Neural progenitor cell (in vitro differentiated cells): ENCODE data around the gene LRRC36. TPM values are rescaled to one million over a fixed set of nuclear protein-coding genes. Genes with fewer than 3 reads are reported as not detected.

Experiments used
- DNase-seq: peaks from one replicate; pipeline ENCODE4 v3.0.0-alpha.2; 2016; ENCODE audit warnings: low spot score
- H2AFZ ChIP-seq: fragments of 200-600 bp; sonication (generic); replicated peaks from 2 replicates; pipeline ENCODE4 v1.6.1; 2016; ENCODE audit warnings: antibody characterized with exemption
- H3F3A ChIP-seq: fragments of 200-600 bp; sonication (generic); 2 replicates; pipeline ENCODE4 v1.6.1; 2016; ENCODE audit warnings: antibody characterized with exemption, low read depth
- H3K27ac ChIP-seq: fragments of 200-600 bp; sonication (generic); 2 replicates; pipeline ENCODE4 v1.5.1; 2016; ENCODE audit warnings: mild to moderate bottlenecking
- H3K27me3 ChIP-seq: fragments of 200-600 bp; sonication (generic); 2 replicates; pipeline ENCODE4 v1.6.1; 2016; ENCODE audit warnings: mild to moderate bottlenecking, moderate library complexity
- H3K36me3 ChIP-seq: fragments of 200-600 bp; sonication (generic); 2 replicates; pipeline ENCODE4 v1.5.1; 2016
- H3K4me1 ChIP-seq: fragments of 200-600 bp; sonication (generic); 2 replicates; pipeline ENCODE4 v1.6.1; 2016; ENCODE audit warnings: mixed run types
- H3K4me2 ChIP-seq: fragments of 200-600 bp; sonication (generic); 2 replicates; pipeline ENCODE4 v1.6.1; 2016
- H3K4me3 ChIP-seq: fragments of 200-600 bp; sonication (generic); 2 replicates; pipeline ENCODE4 v1.5.1; 2016
- H3K79me2 ChIP-seq: fragments of 200-600 bp; sonication (generic); 2 replicates; pipeline ENCODE4 v1.6.1; 2016; ENCODE audit warnings: low read depth
- H3K9ac ChIP-seq: fragments of 200-600 bp; sonication (generic); 2 replicates; pipeline ENCODE4 v1.6.1; 2016
- H3K9me3 ChIP-seq: fragments of 200-600 bp; sonication (generic); 2 replicates; pipeline ENCODE4 v1.5.1; 2016; ENCODE audit warnings: low read depth
- H4K20me1 ChIP-seq: fragments of 200-600 bp; sonication (generic); 2 replicates; pipeline ENCODE4 v1.6.1; 2016; ENCODE audit warnings: low read depth
- H3K27ac Mint-ChIP-seq: 3 replicates; pipeline ENCODE4 v1.8.0; 2021; ENCODE audit warnings: mixed read lengths
- H3K27me3 Mint-ChIP-seq: 2 replicates; pipeline ENCODE4 v1.8.0; 2022; ENCODE audit warnings: low read depth, mild to moderate bottlenecking, inconsistent platforms, moderate library complexity, mixed read lengths; ENCODE audit not compliant: insufficient read depth
- H3K36me3 Mint-ChIP-seq: 3 replicates; pipeline ENCODE4 v1.8.0; 2021; ENCODE audit warnings: mixed read lengths
- H3K4me1 Mint-ChIP-seq: 3 replicates; pipeline ENCODE4 v1.8.0; 2021; ENCODE audit warnings: mixed read lengths
- H3K4me3 Mint-ChIP-seq: 3 replicates; pipeline ENCODE4 v1.8.0; 2021; ENCODE audit warnings: mild to moderate bottlenecking, moderate library complexity, mixed read lengths
- H3K9me3 Mint-ChIP-seq: 3 replicates; pipeline ENCODE4 v1.8.0; 2020; ENCODE audit warnings: mixed read lengths
- CTCF ChIP-seq: fragments of 200-600 bp; sonication (generic); IDR thresholded peaks from 2 replicates; pipeline ENCODE4 v1.5.1; 2017; ENCODE audit warnings: antibody characterized with exemption, mild to moderate bottlenecking
- EZH2 ChIP-seq: fragments of 200-600 bp; sonication (generic); IDR thresholded peaks from 2 replicates; pipeline ENCODE4 v1.6.1; 2017; ENCODE audit warnings: antibody characterized with exemption, mild to moderate bottlenecking, moderate library complexity
- EZH2phosphoT487 ChIP-seq: fragments of 200-600 bp; sonication (generic); IDR thresholded peaks from 2 replicates; pipeline ENCODE4 v1.6.1; 2017; ENCODE audit warnings: antibody characterized with exemption
- total RNA-seq: library from RNA; depleted of rRNA; stranded (reverse); fragments of >200 nt; gene quantifications from 2 replicates; pipeline ENCODE4 v1.2.3, GENCODE V29; 2015; ENCODE audit warnings: low replicate concordance

Gene LRRC36
- total RNA-seq, 1 donor from 2014 or later: not detected

GRCh38 chr16:67407788-67408452 is 81.3 kb downstream of the LRRC36 start:
- no peak for DNase-seq
- H3K27ac ChIP-seq: no peak overlapping the region
- H3K4me2 ChIP-seq: no peak overlapping the region

GRCh38 chr16:67409631-67410030 is 83.0 kb downstream of the LRRC36 start:
- peaks cover 16% of the 10 kb centered on the region for H3K4me1 Mint-ChIP-seq
- peaks cover 3% of the 10 kb centered on the region for H3K27me3 Mint-ChIP-seq
- no peak overlapping the region for H3K27ac Mint-ChIP-seq
- Histone ChIP-seq H3K4me2 (no peak overlapping the region), H3F3A (no peaks in the 10 kb centered on the region), H4K20me1 (no peaks in the 10 kb centered on the region), H3K9ac (no peak overlapping the region), H3K79me2 (no peaks in the 10 kb centered on the region), H2AFZ (no peak overlapping the region), H3K36me3 (no peaks in the 10 kb centered on the region), H3K9me3 (no peaks in the 10 kb centered on the region), H3K27me3 (no peaks in the 10 kb centered on the region), H3K27ac (no peak overlapping the region), H3K4me1 (no peaks in the 10 kb centered on the region), H3K4me3 (no peak overlapping the region)
- H3K4me3 Mint-ChIP-seq: no peak overlapping the region
- DNase-seq: no peak
- no peaks in the 10 kb centered on the region for H3K9me3 Mint-ChIP-seq
- peaks cover 5% of the 10 kb centered on the region for H3K36me3 Mint-ChIP-seq
- no peak for TF ChIP-seq EZH2
- TF ChIP-seq CTCF: no peak
- TF ChIP-seq EZH2phosphoT487: no peak

More at GRCh38 chr16:67407788-67408452, 81.3 kb downstream of the LRRC36 start:
- no peaks in the 10 kb centered on the region for H3K79me2 ChIP-seq
- Mint-ChIP-seq H3K27me3 (peaks cover 3% of the 10 kb centered on the region), H3K4me3 (peak overlapping the region; percentile 27), H3K4me1 (peaks cover 16% of the 10 kb centered on the region), H3K36me3 (peaks cover 6% of the 10 kb centered on the region), H3K27ac (no peak overlapping the region), H3K9me3 (no peaks in the 10 kb centered on the region)
- no peaks in the 10 kb centered on the region for H3K27me3 ChIP-seq
- H3K9ac ChIP-seq: no peak overlapping the region
- H3K9me3 ChIP-seq: no peaks in the 10 kb centered on the region
- no peaks in the 10 kb centered on the region for H4K20me1 ChIP-seq
- H3K4me3 ChIP-seq: no peak overlapping the region
- TF ChIP-seq CTCF: no peak
- no peak for TF ChIP-seq EZH2phosphoT487
- no peak for TF ChIP-seq EZH2
- H3F3A ChIP-seq: no peaks in the 10 kb centered on the region
- H3K4me1 ChIP-seq: no peaks in the 10 kb centered on the region
- no peak overlapping the region for H2AFZ ChIP-seq
- no peaks in the 10 kb centered on the region for H3K36me3 ChIP-seq

GRCh38 chr16:67411339-67411738 is 84.7 kb downstream of the LRRC36 start:
- H3K27me3 Mint-ChIP-seq: peaks cover 2% of the 10 kb centered on the region
- Histone ChIP-seq H3K79me2 (no peaks in the 10 kb centered on the region), H3K4me2 (no peak overlapping the region), H3K4me1 (no peaks in the 10 kb centered on the region), H2AFZ (no peak overlapping the region), H4K20me1 (no peaks in the 10 kb centered on the region), H3K4me3 (no peak overlapping the region), H3K9me3 (no peaks in the 10 kb centered on the region), H3F3A (no peaks in the 10 kb centered on the region), H3K36me3 (no peaks in the 10 kb centered on the region), H3K27ac (no peak overlapping the region), H3K9ac (no peak overlapping the region), H3K27me3 (peaks cover 14% of the 10 kb centered on the region)
- H3K36me3 Mint-ChIP-seq: peaks cover 5% of the 10 kb centered on the region
- no peak for TF ChIP-seq EZH2phosphoT487
- TF ChIP-seq EZH2: no peak
- no peak for TF ChIP-seq CTCF
- H3K27ac Mint-ChIP-seq: no peak overlapping the region
- H3K4me3 Mint-ChIP-seq: no peak overlapping the region
- no peaks in the 10 kb centered on the region for H3K9me3 Mint-ChIP-seq
- no peak for DNase-seq
- H3K4me1 Mint-ChIP-seq: peaks cover 18% of the 10 kb centered on the region
